GM18511 (cell line): Measurements from ENCODE around the gene CAP2.
"Not testable (repeated sequence)": the region's sequence is repeated elsewhere in the genome, so short reads cannot be mapped to it uniquely, and the experiment has no call there.

Experiments used
- ATAC-seq: cut with Tn5 transposase; IDR thresholded peaks from one replicate; pipeline ENCODE4 v1.9.1; 2021; ENCODE audit warnings: mild to moderate bottlenecking, moderate library complexity; ENCODE audit not compliant: unreplicated experiment

CAP2 gene

DNA sequence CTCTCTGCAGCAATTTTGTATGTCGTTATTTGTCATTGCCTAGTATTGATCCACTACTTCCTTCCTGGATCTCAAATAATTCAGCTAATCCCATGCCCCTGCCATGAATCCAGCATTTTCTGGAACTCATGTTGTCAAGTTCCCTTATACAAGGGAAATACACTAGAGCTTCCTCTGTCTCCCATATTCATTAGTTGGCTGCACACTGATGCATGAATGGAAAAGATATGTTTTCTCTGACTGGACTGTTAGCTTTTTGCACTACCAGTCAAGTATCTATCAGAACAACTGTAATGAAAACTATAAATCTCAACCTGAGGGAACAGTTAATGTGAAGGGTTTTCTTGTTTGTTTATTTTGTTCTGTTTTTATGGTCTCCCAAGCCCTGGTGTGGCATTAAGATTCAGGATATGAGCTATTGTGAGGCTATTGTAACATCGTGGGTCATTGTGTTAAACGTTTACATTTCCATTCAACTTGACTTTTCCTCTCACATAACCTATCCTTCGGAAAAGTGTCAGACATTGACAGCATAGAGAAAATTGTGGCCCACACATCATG lies 104.2 kb downstream of the CAP2 start:
- ATAC-seq, result no peak

DNA sequence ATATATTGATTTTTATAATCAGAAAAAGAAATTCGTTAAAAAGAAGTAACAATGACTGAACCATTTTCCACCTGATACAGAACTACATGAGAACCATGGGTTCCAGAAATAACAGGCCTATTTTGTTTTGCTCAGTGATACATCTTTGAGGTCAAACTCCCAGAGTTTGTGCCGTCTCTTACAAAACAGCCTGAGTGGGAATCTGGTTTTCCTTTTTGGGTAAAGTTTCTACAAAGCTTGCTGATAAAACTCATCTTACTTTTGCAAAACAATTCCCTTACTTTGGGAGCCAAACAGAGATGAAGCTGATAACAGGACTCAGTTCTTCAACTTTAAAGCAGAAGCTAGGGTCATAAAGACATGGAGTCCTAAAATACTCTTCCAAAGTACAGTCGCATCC lies 108.0 kb downstream of the CAP2 start:
- ATAC-seq, result no peak

DNA sequence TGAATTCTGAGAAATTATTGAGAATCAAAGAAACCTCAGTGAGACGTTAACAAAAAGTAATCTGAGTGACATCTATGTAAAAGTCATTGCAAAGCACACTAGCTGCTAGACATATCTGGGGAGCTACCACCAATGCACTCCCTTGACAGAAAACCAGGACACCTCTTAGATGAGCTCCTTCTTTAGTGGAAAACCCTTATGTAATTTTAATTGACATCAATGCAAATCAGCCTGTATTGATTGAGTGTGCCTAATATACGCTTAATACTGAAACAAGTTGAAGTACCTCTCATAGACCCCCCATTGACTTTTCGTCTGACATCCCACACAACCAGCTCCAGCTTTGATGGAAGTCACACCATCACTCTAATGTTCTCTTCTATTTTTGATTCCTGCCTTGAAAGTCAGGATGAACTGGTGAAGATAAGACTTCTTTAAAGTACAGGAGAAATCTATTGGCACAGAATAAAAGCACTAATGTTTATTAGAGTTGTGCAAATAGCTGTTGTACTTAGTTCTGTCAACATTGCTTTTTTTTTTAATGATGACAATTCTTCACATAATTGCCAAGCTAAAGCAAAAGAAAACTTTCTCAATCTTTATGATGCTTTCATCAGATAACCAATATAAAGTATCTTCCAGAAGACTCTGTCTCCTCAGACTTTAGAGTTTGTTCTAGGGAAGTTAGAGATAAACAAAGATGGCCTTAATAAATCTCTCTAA lies 108.7 kb downstream of the CAP2 start:
- no peak for ATAC-seq

DNA sequence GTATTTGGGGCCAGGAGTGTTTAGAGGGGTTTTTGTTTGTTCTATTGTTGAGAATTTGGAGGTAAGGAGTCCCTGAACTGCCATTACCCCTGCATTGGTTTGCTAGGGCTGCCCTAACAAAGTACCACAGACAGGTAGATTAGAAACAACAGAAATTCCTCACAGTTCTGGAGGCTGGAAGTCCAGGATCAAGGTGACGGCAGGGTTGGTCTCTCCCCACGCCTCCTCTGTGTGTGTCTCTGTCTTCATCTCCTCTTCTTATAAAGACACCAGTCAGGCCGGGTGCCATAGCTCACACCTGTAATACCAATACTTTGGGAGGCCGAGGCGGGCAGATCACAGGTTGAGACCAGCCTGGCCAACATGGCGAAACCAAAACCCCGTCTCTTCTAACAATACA lies 109.7 kb downstream of the CAP2 start:
- ATAC-seq, result no peak

DNA sequence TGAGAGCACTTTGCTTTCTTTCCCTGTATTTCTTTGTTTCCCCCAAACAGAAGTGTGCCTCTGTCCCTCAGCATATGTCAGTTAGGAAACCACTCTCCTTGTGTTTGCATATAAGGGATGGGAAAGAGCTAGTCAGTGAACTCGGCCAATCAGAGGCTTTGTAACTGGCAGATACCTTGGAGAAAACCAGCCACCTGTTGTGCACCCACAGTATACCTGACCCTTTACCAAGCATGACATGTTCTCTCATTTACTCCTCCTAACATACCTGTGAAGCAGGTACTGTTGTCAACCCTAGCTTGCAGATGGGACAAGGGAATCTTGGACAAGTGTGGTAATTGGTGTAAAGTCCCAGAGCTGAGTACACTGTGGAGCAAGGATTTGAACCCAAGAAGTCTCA lies 110.6 kb downstream of the CAP2 start:
- ATAC-seq, result no peak

DNA sequence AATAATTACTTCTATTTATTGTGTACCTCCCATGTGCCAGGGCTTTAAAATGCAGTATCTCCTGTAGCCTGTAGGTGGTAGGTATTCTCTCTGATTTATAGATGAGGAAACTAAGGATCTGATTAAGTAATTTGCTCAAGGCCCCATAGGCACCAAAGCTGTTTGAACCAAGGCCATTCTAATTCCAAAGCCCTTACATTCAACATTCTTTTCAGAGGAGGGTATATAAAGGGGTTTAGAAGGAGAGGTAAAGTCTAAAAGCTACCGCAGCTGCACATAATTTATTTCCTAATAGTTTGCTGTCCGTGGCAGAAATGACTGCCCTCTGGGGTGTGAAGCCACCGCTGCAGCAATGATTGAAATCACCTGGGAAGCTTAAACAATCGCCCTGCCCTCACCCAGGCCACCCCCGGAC lies 111.7 kb downstream of the CAP2 start:
- ATAC-seq, result no peak

DNA sequence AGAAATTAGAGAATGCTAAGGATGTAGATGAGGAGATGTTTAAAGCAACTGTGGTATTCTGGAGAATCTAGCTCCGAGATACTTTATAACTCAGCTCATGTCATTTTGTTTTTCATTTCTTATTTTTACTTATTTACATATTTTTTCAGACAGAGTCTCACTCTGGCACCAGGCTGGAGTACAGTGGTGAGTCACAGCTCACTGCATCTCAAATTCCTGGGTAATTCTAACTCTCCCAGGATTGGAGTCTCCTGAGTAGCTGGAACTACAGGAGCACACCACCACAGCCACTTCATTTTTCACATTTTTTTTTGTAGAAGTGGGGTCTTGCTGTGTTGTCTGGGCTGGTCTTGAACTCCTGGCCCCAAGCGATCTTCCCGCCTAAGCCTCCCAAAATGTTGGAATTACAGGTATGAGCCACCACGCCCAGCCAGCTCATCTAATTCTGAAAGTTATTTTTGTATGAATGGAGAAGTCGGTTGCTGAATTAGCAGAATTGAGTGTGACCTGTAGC lies 112.4 kb downstream of the CAP2 start:
- ATAC-seq, result no peak

DNA sequence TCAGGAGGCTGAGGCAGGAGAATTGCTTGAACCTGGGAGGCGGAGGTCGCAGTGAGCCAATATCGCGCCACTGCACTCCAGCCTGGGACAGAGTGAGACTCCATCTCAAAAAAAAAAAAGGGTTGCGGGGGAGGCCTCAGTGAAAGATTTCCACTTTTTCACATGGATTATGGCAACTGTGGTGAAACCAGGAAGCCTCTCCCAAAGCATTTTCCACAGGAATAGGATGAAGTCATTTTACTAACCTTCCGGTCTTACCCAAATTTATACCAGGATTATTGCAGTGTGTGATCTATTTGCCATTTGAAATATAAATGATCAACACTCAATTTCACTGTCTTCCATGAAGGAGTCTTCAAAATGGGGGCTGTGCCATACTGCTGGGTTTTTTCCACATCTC lies 113.1 kb downstream of the CAP2 start:
- no peak for ATAC-seq

DNA sequence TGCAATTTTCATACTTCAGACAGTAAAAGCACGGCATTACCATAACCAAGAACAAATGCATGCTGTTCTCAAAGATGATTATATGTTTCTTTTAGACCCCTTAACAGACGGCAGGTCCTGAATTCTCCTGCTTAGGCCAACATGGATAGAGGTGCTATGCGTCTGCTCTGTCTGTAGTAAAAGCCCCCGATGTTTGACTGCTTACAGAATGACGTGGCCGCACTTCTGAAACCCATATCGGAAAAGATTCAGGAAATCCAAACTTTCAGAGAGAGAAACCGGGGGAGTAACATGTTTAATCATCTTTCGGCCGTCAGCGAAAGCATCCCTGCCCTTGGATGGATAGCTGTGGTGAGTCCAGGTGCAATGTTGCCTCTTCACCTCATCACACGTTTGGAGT lies 113.6 kb downstream of the CAP2 start:
- no peak for ATAC-seq

DNA sequence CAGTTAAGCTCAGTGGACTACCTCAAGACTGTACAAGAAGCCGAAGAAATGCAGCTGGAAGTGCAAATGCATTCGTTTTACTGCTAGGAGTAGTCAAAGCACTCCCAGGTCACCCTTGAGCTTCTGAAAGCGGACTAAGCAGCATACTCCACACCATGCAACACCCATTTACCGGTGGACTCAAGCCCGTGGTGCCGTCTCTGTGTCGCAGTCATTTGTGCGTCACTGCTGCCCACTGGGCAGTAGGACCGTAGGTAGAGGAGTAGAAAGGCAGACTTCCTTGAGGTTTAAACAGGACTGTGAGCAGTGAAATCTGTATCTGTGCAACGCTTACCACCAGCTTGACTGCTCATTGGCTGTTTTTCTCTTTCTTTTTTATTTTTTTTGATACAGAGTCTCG lies 117.7 kb downstream of the CAP2 start:
- no peak for ATAC-seq

DNA sequence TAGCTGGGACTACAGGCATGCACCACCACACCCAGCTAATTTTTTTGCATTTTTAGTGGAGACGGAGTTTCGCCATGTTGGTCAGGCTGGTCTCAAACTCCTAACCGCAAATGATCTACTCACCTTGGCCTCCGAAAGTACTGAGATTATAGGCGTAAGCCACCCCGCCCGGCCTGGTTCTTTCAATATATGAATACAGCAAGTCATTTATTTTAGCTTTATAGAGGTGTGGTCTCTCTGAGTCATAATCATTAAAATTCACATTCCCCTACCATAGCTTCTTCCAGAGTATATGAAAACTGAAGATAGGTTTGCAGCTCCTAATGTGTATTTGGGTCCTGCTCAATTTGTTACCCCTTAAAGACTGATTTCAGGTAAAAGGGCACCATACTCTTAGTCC lies 118.2 kb downstream of the CAP2 start:
- no peak for ATAC-seq

DNA sequence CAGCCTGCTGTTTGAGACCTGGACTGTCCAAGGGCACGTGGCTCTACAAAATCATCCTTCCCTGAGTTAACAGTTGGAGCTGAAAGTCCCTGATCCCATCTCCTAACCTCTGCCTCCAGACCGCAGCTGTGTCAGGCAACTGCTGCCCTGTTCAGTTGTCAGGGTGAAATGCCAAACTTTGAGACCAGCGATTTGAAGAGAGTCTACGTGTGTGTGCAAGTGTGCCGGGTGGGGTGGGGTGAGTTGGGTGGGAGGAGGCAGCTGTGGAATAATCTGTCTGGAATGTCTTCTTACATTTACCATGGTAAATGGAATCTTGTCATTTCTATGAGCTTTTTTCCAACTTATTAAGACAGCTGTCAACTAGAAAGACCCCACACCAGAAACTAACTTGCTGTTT lies 125.7 kb downstream of the CAP2 start:
- no peak for ATAC-seq

DNA sequence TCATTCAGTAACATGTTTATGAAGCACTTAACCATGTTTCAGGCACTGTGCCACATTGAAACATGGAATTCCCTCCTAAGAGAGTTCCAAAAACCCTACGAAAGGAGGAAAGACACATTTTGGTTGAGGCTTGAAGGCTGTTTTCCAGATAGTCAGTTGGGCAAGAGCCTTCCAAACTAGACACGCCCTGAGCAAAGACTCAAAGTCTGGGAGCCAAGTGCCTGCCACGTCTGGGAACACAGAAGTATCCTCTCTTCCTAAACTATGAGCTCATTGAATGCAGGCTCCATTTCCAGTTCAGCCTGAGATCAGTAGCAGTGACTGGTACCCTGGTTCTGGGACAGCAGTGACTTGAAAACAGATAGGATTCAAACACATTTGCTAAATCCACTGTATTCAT lies 132.2 kb downstream of the CAP2 start:
- ATAC-seq, result no peak

DNA sequence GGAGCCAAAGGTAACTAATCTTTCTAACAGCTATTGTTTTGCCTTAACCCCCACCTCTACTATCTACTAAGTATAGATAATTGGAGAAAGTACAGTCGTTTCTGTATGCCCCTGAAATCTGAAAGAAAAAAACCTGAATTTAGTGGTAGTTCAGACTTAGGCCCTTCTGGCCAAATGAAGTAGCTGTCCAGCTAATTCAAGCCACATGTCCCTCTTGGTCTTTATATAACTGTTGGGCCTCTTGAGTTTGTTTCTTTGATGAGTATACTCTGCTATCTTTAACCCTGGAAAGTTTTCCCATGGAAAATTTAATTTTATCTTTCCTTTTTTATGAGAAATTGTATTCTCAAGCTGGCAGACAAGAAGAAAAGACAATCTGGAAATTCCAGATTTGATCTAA lies 133.7 kb downstream of the CAP2 start:
- ATAC-seq, result no peak

DNA sequence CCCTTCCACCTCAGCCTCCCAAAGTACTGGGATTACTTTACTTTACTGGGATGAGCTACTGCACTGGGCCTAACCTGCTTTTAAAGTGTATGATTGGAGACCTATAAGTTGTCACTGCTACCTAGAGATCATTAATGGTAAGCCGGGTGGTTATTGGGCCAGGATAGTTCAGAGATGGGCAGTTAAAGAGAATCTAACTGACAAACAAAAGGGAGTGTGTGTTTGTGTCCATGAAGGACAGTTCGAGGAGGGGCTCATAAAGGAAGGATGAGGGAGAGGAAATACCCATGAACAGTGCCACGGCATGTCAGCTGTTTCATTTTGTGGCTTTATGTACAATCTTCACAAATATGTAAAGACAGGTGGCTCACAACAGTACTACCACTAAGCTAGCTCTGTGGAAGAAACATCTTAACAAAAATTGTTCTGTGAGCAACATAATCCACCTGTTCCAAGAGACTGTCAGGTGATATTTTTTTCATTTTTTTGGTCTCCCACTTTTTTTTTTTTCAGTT lies 137.0 kb downstream of the CAP2 start:
- no peak for ATAC-seq

DNA sequence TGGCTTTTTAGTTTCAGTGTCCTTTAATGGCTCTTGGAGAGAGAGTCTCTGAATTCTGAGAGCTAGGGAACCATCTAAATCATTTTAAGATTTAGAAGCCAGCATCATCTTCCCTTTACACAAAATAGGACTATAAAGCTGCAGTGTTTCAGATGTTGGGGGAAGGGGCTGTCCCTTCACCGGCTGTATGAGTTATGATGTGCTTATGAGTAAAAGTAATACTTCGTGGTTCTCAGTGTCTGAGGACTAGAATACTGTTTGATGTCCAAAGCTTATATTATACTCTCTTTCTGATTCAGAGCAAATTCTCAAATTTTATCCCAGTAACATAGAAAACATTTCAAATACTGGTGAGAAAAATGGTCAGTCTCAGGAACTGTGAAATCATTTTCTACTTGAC lies 143.2 kb downstream of the CAP2 start:
- no peak for ATAC-seq

DNA sequence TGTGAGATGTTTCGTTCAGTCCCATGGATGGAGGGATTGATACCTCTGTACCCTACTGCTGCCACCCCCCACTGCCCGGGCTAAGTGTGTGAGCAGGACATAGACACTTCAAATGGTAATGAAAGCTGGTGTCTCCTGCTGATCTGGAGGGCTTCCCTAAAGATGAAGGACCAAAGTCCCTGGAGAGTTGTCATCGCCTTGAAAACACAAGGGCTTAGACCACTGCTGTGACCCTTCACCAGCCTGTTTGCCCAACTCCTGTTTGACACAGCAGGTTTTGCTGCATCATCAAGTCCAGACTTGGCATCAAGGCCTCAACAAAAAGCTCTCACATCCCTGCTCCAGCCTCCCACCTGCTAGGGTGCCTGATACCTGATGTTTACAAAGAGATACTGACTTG lies 148.8 kb downstream of the CAP2 start:
- no peak for ATAC-seq

DNA sequence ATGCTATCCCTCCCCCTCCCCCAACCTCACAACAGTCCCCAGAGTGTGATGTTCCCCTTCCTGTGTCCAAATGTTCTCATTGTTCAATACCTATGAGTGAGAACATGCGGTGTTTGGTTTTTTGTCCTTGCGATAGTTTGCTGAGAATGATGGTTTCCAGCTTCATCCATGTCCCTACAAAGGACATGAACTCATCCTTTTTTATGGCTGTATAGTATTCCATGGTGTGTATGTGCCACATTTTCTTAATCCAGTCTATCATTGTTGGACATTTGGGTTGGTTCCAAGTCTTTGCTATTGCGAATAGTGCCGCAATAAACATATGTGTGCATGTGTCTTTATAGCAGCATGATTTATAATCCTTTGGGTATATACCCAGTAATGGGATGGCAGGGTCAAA lies 152.3 kb downstream of the CAP2 start:
- not testable (repeated sequence) for ATAC-seq

DNA sequence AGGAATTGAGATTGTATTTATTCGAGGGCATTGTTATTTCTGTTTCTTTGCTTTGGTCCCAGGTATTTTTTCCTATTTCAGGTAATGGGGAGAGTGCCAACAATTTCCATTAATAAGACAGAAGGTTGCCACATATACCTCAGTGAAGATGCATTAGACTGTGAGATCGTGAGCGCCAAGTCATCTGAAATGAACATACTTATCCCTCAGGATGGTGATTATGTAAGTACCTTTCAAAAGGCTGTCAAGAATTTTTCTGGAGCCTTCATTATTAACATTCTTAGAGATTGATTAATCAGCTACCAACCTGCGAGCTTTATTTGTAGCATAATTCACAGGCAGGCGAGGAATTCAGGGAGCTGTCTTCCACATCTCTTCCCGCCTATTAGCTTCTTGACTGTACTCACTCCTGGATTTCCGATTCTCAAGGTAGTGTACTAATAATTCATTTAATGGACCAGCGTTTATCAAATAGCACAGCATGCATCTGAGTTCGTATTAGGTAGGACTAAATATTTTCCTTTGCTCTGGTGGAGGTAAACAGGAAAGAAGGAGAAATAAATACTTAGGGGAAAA lies 158.1 kb downstream of the CAP2 start:
- no peak for ATAC-seq

DNA sequence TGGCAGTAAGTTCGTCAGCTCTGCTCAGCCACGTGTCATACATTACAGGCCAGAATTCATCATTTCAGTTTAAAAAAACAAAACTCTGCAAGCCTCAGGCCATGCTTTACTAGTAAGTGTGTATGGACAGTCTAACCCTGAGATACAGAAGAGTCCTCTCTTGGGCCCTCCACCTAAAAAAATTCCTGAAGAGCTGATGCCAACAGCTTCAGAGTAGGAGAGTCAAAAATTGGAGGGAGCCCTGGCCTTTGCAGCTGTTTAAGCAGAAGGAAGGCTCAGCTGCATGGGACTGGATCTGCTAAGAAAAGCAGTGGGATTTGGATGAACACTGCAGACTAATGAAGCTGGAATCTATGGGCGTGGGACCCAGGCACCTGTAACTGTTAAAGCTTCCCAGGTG lies 159.5 kb downstream of the CAP2 start:
- ATAC-seq, result no peak

DNA sequence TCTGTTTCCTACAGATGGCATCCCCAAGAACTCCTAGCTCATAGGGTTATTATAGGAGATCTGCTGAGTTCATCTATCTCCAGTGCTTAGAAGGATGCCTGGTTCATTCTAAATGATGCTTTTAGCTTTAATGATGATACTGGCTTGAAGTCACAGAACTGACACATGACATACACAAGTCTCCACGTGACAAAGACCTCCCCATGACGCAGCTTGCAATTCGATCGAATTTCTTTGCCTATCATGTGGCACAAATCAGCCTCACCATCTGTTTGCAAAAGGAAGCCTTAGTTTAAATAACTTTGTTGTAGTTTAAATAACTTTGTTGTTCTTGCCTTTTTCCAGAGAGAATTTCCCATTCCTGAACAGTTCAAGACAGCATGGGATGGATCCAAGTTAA lies 162.6 kb downstream of the CAP2 start:
- ATAC-seq, result no peak

DNA sequence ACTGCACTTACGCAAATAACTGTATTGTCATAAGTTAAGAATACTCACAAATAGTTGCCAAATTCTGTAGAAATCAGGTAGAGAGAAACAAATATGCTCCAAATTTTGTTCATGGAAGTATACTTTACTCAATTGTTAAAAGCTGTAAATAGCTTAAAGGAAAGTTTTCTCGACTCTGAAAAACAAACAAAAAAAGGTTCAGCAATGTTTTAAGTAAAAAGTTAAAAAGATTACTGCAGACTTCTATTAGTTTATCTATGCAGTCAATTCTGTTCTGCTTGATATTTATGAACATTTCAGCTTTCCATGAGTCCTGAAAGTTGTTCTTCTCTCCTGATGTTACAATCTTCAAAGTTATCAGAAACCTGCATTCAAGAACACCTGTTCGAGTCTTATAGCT lies 169.2 kb downstream of the CAP2 start:
- no peak for ATAC-seq
